GM19468 (cell line): ENCODE measurements around the gene ARID3A.

Source experiments
- ATAC-seq: cut with Tn5 transposase; IDR thresholded peaks from one replicate; pipeline ENCODE4 v1.9.1; 2021; ENCODE audit warnings: mild to moderate bottlenecking, moderate library complexity, moderate number of reproducible peaks; ENCODE audit not compliant: unreplicated experiment; ENCODE audit errors: extremely low read depth

Gene ARID3A

DNA sequence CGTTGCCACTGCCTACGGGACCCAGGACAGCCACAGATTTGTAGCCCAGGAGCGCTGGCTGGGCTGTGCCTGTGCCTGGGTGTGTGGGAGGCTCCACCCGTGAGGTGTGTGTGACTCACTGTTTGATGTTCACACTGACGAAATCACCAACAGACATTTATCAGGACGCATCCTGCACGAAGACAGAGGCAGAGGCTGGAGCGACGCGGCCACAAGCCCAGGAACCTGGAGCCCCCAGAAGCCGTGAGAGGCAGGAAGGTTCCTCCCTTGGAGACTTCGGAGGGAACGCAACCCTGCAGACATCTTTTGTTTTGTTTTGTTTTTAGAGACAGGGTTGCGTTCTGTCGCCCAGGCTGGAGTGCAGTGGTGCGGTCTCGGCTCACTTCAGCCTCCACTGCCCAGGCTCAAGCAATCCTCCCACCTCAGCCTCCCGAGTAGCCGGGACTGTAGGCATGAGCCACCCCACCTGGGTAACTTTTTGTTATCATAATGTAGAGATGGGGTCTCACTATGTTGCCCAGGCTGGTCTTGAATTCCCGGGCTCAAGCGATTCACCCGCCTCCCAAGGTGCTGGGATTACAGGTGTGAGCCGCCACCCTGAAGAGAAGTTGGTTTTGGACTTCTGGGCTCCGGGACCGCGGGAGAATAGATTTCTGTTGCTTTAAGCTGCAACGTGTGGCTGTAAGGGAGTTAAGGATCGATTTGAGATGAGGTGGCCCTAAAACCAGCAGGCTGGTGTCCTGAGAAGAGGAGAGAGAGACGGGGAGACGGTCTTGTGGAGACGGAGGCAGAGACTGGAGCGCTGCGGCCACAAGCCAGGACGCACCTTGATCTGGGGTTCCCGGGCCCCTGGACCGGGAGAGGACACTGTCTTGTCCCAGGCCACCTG lies 33.4 kb downstream of the ARID3A start:
- no peak for ATAC-seq

DNA sequence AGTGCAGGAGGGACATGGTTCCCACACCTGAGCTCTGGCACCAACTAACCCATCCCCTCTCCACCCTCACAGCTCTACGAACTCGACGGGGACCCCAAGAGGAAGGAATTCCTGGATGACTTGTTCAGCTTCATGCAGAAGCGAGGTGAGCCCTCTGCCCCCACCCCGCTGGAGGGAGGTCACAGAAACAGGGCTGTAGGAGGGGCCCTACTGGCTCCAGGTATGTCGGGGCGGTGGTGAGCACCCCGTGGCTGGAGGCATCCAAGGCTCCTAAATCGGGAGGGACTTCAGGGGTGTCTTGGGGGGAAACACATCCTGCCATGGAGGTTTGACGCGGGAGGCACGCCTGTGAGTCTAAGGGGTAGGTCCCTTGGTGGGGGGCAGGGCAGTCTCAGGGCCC lies 34.2 kb downstream of the ARID3A start:
- ATAC-seq = no peak

GRCh38 chr19:960601-960938 lies 34.7 kb downstream of the ARID3A start:
- no peak for ATAC-seq

GRCh38 chr19:961866-962620 lies 36.2 kb downstream of the ARID3A start:
- ATAC-seq = no peak

DNA sequence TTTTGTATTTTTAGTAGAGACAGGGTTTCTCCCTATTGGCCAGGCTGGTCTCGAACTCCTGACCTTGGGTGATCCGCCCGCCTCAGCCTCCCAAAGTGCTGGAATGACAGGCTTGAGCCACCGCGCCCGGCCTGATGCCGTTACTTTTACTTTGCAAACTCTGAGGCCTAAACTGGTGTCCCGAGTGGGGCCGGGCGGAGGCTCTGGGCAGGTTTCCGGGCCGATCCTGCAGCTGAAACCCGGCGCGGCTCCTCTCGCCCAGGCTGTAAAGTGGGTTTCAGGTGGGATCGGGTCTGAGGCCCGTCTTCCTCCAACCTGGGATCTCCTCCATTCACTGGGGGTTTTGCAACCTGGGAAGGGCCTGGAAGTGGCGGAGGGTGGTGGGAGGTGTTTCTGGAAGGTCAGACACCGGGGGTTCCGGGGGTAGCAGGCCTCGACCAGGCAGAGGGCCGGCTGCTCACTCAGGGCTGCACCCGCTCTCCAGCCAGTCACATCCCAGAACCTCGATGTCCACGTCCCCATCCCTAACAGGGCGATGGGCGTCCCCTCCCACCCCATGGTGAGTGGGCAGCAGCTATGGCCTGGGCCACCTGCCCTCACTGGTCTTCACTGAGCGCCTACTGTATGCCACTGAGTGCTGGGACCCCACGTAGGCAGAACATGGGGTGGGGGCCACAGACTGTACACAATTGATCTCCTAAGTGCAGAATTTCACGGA lies 37.0 kb downstream of the ARID3A start:
- no peak for ATAC-seq

DNA sequence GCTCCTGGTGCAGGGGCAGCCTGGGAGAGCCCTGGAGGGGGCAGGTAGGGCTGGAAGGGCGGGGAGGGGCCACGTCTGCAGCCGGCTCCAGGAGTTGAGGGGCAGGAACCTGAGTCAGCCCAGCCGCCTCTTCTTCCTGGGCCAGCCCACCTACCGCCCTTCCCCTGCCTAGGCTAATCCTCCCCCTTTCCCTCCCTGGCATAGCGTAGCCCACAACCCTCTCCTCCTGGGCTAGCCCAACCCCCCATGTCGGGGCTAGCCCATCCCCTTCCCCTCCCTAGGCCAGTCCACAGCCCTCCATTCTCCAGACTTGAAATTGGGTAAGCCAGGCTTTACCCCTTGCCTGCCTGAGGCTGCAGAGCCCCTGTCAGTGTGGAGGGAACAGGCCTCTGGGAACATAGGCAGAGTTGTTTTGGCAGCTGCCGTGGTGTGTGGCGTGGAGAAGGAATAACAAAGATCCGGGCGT lies 37.7 kb downstream of the ARID3A start:
- ATAC-seq = no peak

- no peak for ATAC-seq
Measured at GRCh38 chr19:964116-964520, 38.3 kb downstream of the ARID3A start.

- ATAC-seq = no peak
Measured at GRCh38 chr19:964761-965694, 39.2 kb downstream of the ARID3A start.

- no peak for ATAC-seq
Measured at GRCh38 chr19:966485-967088, 40.8 kb downstream of the ARID3A start.

DNA sequence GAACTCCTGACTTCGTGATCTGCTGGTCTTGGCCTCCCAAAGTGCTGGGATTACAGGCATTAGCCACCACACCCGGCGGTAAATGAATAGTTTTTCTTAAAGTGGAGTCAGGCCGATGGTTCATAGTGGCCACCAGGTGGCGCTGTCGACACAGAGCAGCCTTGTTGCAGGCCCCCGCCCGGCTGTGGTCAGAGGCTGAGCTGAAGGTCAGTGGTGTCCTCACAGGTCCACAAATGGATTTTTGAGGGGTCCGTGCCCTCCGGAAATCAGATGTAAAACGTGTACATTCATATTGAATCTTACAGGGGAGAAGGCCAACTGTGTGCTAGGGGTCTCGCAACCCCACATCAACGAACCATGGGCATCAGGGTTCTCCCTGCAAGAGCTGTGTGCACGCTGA lies 44.9 kb downstream of the ARID3A start:
- ATAC-seq = no peak

DNA sequence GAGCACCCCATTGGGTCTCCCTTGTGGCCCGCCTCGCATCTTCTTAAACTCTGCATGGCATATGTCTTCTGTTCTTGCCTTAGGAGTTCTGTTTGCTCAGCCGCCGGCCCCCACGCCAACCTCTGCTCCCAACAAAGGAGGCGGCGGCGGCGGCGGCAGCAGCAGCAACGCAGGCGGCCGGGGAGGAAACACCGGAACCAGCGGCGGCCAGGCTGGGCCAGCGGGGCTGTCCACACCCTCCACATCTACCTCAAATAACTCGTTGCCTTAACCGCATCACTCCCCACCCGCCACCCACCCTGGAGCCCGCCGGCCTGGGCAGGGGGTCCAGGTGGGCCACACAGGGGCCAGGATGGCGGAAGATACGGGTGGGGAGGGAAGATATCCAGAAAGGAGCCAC lies 46.0 kb downstream of the ARID3A start:
- ATAC-seq = no peak

DNA sequence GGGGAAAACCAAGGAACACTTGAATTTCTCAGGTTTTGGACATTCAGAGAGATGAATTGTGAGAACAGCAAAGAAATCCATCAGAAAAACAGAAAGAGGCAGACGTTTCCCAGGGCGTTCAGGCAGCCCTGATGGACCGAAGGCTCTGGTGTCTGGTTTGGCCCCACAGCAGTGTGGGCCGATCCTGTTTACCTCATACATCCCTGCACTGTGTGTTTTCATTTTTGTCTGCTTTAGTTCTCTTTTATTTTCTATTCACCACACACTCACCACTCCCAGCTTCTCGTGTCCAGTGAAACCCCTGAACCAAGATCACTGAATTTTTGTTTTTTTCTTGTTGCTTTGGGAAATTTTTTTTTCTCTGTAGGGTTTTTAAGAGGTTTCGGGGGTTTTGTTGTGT lies 46.4 kb downstream of the ARID3A start:
- ATAC-seq = no peak

GRCh38 chr19:973726-974563 lies 48.1 kb downstream of the ARID3A start:
- no peak for ATAC-seq

GRCh38 chr19:974564-975257 lies 48.9 kb downstream of the ARID3A start:
- no peak for ATAC-seq

DNA sequence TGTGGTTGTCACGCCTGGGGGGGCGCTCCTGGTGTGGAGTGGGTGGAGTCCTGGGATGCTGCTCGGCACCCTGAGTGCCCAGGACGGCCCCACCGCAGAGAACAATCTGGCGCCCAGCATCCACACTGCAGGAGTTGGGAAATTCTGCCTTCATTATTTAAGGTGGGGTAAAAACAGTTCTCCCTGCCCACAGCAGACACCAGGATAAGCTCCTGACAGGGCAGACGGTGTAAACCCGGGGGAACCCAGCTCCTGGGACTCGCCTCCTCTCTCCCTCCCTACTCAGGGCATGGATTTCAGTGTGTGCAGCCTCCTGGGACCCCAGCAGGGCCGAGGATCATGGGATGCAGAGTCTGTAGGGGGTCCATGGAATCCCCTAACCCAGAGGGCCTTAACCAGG lies 50.6 kb downstream of the ARID3A start:
- no peak for ATAC-seq

GRCh38 chr19:977058-977464 lies 51.2 kb downstream of the ARID3A start:
- ATAC-seq = no peak

- no peak for ATAC-seq
Measured at GRCh38 chr19:979318-979741, 53.5 kb downstream of the ARID3A start.
